Calu3 (cell line): ENCODE data around the gene SERPINA7. TPM values are rescaled to one million over a fixed set of nuclear protein-coding genes. Genes with fewer than 3 reads are reported as not detected.
"Not testable (repeated sequence)": the region's sequence is repeated elsewhere in the genome, so short reads cannot be mapped to it uniquely, and the experiment has no call there.

Experiments
- BruUV-seq: library from RNA; stranded (reverse); fragments of 400-500 nt; replicated peaks from 2 replicates; lab custom pipeline; 2021; lab: Mats Ljungman, UMichigan
- CTCF ChIA-PET: fragments of 300-600 bp; sonication (Branson Sonifier 250); formaldehyde crosslinking; loops from one replicate; lab custom pipeline; 2022; ENCODE audit warnings: antibody characterized with exemption; lab: Charles Lee
- DNase-seq: peaks from one replicate; pipeline ENCODE4 v3.0.0; 2022
- H3K27ac Mint-ChIP-seq: one replicate; pipeline ENCODE4 v1.8.0; 2022; ENCODE audit warnings: mixed read lengths; ENCODE audit not compliant: unreplicated experiment
- H3K27me3 Mint-ChIP-seq: one replicate; pipeline ENCODE4 v1.8.0; 2022; ENCODE audit warnings: mixed read lengths; ENCODE audit not compliant: unreplicated experiment
- H3K36me3 Mint-ChIP-seq: one replicate; pipeline ENCODE4 v1.8.0; 2022; ENCODE audit warnings: mild to moderate bottlenecking, moderate library complexity, mixed read lengths; ENCODE audit not compliant: insufficient read depth, unreplicated experiment
- H3K4me1 Mint-ChIP-seq: one replicate; pipeline ENCODE4 v1.8.0; 2022; ENCODE audit warnings: mild to moderate bottlenecking, low read depth, mixed read lengths; ENCODE audit not compliant: unreplicated experiment
- H3K4me3 Mint-ChIP-seq: one replicate; pipeline ENCODE4 v1.8.0; 2022; ENCODE audit warnings: mild to moderate bottlenecking, low read depth, moderate library complexity, mixed read lengths; ENCODE audit not compliant: unreplicated experiment
- H3K9me3 Mint-ChIP-seq: one replicate; pipeline ENCODE4 v1.8.0; 2022; ENCODE audit warnings: low read depth, mixed read lengths; ENCODE audit not compliant: unreplicated experiment
- CTCF ChIP-seq: fragments of 200-600 bp; IDR thresholded peaks from one replicate; pipeline ENCODE4 v1.8.0; 2022; ENCODE audit warnings: antibody characterized with exemption; ENCODE audit not compliant: unreplicated experiment
- intact Hi-C: fragments of 100-400 bp; cut with micrococcal nuclease; formaldehyde crosslinking; loops from one replicate; pipeline ENCODE4 v1.10.0; 2022; ENCODE audit not compliant: unreplicated experiment
- total RNA-seq: library from RNA; stranded (reverse); gene quantifications from 2 replicates; pipeline ENCODE4 v1.2.3, GENCODE V29; 2022

Gene SERPINA7
- total RNA-seq, 1 experiment from 2014 or later, result not detected

- H3K9me3 Mint-ChIP-seq, result peaks cover 2% of the 10 kb centered on the region
- no peaks in the 10 kb centered on the region for H3K27me3 Mint-ChIP-seq
Measured at GRCh38 chrX:106009145-106009544, 29.4 kb downstream of the SERPINA7 start.

GRCh38 chrX:106007815-106008214 lies 30.7 kb downstream of the SERPINA7 start:
- no peaks in the 10 kb centered on the region for H3K36me3 Mint-ChIP-seq
- CTCF ChIA-PET, result no interaction called here
- H3K4me3 Mint-ChIP-seq, result no peak overlapping the region
- no TSS peak for BruUV-seq
- no peak for DNase-seq
- H3K4me1 Mint-ChIP-seq, result no peaks in the 10 kb centered on the region
- no peak for TF ChIP-seq CTCF
- H3K27me3 Mint-ChIP-seq, result no peaks in the 10 kb centered on the region
- H3K9me3 Mint-ChIP-seq, result peaks cover 2% of the 10 kb centered on the region
- intact Hi-C loops, result no loop called here
- H3K27ac Mint-ChIP-seq, result no peak overlapping the region

More at GRCh38 chrX:106009145-106009544, 29.4 kb downstream of the SERPINA7 start:
- H3K4me1 Mint-ChIP-seq, result no peaks in the 10 kb centered on the region
- DNase-seq, result no peak
- no peak for TF ChIP-seq CTCF
- H3K36me3 Mint-ChIP-seq, result no peaks in the 10 kb centered on the region
- intact Hi-C loops, result no loop called here
- no TSS peak for BruUV-seq
- no peak overlapping the region for H3K27ac Mint-ChIP-seq
- CTCF ChIA-PET, result no interaction called here
- no peak overlapping the region for H3K4me3 Mint-ChIP-seq

GRCh38 chrX:106005684-106006083 lies 32.8 kb downstream of the SERPINA7 start:
- CTCF ChIA-PET, result no interaction called here

GRCh38 chrX:106000609-106001008 lies 37.9 kb downstream of the SERPINA7 start:
- CTCF ChIA-PET, H3K36me3 Mint-ChIP-seq, H3K27me3 Mint-ChIP-seq, H3K4me3 Mint-ChIP-seq, H3K4me1 Mint-ChIP-seq, BruUV-seq, DNase-seq, H3K27ac Mint-ChIP-seq, H3K9me3 Mint-ChIP-seq, intact Hi-C loops: not testable (repeated sequence)

More at GRCh38 chrX:106005684-106006083, 32.8 kb downstream of the SERPINA7 start:
- H3K27me3 Mint-ChIP-seq, result no peaks in the 10 kb centered on the region
- intact Hi-C loops, result no loop called here
- no peaks in the 10 kb centered on the region for H3K36me3 Mint-ChIP-seq
- H3K27ac Mint-ChIP-seq, result no peak overlapping the region
- no peak for TF ChIP-seq CTCF
- DNase-seq, result no peak
- H3K4me1 Mint-ChIP-seq, result no peaks in the 10 kb centered on the region
- BruUV-seq, result no TSS peak
- H3K4me3 Mint-ChIP-seq, result no peak overlapping the region
- peaks cover 2% of the 10 kb centered on the region for H3K9me3 Mint-ChIP-seq

- Mint-ChIP-seq H3K4me3 (no peak overlapping the region), H3K27ac (no peak overlapping the region), H3K9me3 (no peaks in the 10 kb centered on the region), H3K36me3 (no peaks in the 10 kb centered on the region), H3K4me1 (no peaks in the 10 kb centered on the region), H3K27me3 (no peaks in the 10 kb centered on the region)
- intact Hi-C loops, result no loop called here
- BruUV-seq, result no TSS peak
- no peak for DNase-seq
- no peak for TF ChIP-seq CTCF
- CTCF ChIA-PET, result no interaction called here
Measured at GRCh38 chrX:106000203-106000602, 38.3 kb downstream of the SERPINA7 start.
